Endothelial cell of umbilical vein (primary cell): ENCODE measurements around the gene ASAP2.

Source experiments
- CTCF ChIP-seq, 2 donors: IDR thresholded peaks; 1 replicate in 1 of 2; 2 replicates in 1 of 2; pipeline ENCODE4 v1.5.1; 2011; ENCODE audit warnings: low read length in 2 of 2, mild to moderate bottlenecking in 2 of 2, moderate library complexity in 2 of 2, control low read depth in 1 of 2, inconsistent platforms in 1 of 2, low read depth in 1 of 2; ENCODE audit not compliant: insufficient read depth in 1 of 2; ENCODE audit errors: extremely low read depth in 1 of 2
- EZH2 ChIP-seq: IDR thresholded peaks from 2 replicates; pipeline ENCODE4 v1.6.1; 2012; ENCODE audit warnings: borderline replicate concordance, low read depth, mild to moderate bottlenecking, moderate library complexity, low read length, inconsistent platforms; ENCODE audit not compliant: severe bottlenecking

DNA sequence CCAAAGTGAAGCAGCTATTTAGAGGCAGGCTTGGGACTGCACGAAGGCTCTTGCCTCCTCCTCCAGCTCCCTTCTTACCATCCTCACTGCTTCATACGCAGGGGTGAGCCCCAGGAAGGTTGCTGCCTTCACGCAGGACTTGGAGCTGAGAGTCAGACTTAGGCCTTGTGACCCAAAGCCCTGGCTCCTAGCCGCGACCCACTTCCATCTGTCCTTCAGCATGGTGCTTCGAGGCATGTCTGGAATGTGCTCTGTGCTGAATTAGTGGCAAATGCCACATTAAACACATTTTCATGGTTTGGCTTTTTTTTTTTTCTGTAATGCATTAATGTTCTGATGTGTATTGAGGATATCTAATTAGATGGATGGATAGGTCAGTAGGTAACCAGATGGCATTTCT lies 179.2 kb downstream of the ASAP2 start:
- TF ChIP-seq EZH2 (no peak), CTCF (IDR thresholded peaks at IDR 0.05; ENCODE audit: extremely low read depth in 1 of 2, insufficient read depth in 1 of 2, low read depth in 1 of 2, low read length in 2 of 2) (no peak)
